Activated naive CD4-positive, alpha-beta T cell treated with Interleukin-2 at 50 U/mL for 16 hours (primary cell): ENCODE measurements around the gene ANAPC16.
"Not testable (repeated sequence)": the region's sequence is repeated elsewhere in the genome, so short reads cannot be mapped to it uniquely, and the experiment has no call there.

Experiments used
- DNase-seq: peaks from one replicate; pipeline ENCODE4 v3.0.0-alpha.2; 2020

Gene ANAPC16

GRCh38 chr10:72215611-72216549 lies at the start of gene ANAPC16, which contains the start of gene ASCC1:
Gene ANAPC16, plus strand, starts transcription at chr10:72216012. Its CDS starts 7,903 bp downstream, at chr10:72223915.
Gene ASCC1, minus strand, starts transcription at chr10:72216276. Its CDS starts 2,978 bp downstream, at chr10:72213298.
- peak; percentile 95 for DNase-seq

DNA sequence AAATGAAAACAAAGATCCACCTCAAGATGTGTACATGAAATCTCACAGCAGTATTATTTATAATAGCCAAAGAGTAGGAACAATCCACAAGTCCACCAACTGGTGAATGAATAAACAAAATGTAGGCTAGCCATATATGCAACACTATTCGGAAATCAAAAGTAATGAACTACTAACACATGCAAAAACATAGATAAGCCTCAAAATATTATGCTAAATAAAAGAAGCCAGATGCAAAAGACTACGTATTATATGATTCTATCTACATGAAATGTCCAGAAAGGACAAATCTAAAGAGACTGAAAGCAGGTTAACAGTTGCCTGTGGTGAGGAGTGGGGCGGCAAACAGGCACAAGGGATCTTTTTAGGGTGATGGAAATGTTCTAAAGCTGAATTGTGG lies 48.7 kb upstream of the ANAPC16 start:
- DNase-seq = no peak

DNA sequence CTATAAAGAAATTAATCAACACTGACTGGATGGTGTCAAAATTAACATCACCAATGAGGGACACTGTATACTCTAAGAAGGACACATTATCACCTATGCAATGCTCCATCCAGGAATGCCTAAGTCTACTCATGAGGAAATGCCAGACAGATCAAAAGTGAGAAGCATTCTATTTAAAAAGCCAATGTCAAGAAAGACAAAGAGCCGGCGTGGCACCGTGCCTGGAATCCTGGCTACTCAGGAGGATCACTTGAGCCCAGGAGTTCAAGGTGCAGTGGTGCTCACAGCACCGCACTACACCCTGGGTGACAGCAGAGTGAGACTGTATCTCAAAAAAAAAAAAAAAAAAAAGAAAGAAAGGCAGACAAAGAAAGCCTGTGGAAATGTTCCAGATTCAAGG lies 45.5 kb upstream of the ANAPC16 start:
- no peak for DNase-seq

DNA sequence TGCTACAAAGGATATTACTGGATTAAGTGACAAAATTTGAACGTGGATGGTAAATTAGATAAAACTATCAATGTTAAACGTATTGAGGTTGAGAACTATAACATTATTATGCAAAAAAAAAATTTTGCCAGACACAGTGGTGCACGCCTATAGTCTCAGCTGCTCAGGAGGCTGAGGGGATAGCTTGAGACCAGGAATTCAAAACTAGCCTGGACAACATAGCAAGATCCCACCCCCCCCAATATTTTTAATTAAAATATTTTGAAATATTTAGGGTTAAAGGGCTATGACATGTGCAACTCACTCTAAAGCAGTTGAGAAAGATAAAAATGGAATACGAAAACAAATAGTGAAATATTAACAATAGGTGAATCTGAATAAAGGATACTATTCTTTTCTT lies 45.1 kb upstream of the ANAPC16 start:
- no peak for DNase-seq

DNA sequence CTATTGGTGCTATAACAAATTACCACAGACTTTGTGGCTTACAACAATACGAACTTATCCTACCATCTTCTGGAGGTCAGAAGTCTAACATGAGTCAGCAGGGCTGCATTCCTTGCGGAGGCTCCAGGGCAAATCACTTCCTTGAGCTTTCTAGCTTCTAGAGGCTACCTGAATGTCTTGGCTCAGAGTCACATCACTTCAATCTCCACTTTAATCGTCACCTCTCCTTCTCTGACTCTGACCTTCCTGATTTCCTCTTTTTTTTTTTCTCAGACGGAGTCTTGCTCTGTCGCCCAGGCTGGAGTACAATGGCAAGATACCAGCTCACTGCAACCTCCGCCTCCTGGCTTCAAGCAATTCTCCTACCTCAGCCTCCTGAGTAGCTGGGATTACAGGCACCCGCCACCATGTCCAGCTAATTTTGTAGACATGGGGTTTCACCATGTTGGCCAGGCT lies 44.6 kb upstream of the ANAPC16 start:
- no peak for DNase-seq

DNA sequence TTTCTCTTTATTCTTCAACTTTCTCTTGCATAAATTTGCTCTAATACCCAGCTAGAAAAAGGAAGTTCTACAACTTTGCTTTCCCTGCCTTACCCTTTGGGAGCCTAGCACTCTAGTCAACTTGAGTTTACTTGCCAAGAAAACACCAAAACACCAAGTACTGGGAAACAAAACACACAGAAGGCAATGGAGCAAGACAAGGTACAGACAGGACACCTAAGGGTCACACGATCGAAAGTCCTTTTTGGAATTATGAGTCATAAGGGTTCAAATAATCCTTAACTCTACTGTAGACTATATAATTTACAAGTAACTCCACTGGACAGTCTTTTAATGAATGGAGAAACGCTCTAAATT lies 42.6 kb upstream of the ANAPC16 start:
- no peak for DNase-seq

DNA sequence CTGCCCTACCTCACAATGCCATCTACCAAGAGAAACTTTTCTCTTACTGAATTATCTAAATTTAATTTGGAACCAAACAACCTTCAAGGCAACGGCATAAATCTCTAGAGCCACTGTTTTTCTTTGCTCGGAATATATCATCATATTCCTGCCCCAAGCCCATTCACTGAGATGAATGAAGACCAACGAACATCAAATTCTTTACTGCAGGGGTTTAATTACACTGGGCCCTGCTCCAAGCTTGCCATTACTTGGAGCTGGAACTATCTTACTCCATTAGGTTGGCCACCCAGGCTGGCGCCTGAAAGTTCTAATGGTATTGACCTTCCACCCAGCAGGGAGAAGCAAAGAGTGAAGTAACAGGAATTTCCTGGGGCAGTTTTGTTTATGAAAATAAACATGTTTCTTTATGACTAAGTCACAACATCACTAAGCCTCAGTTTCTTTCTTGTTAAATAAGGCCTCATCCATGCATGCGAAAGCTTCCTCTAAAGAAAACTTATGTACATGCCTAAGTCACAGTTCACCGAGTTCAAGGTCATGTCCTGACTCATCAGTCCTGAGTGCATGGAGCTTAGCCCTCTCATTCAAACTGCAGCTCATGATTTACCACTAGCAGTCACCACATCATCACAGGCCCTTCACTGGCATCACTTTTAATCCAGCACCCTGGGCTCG lies 42.1 kb upstream of the ANAPC16 start:
- no peak for DNase-seq

DNA sequence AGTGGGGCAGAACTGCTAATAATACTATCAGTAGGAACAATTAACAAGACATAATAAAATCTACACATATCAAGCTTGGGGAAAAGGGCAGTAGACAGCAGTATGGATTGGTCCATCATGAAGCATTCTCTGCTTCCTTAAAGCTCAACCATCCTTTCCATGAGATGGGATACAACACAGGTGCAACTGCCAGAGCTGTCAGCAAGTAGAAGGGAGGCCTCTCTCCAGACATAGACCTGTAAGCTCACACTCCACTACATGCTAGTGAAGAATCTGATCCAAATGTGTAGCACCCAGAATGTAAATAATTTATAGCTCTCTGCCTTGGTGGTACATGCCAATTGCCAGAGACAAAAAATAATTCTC lies 41.5 kb upstream of the ANAPC16 start:
- DNase-seq = no peak

DNA sequence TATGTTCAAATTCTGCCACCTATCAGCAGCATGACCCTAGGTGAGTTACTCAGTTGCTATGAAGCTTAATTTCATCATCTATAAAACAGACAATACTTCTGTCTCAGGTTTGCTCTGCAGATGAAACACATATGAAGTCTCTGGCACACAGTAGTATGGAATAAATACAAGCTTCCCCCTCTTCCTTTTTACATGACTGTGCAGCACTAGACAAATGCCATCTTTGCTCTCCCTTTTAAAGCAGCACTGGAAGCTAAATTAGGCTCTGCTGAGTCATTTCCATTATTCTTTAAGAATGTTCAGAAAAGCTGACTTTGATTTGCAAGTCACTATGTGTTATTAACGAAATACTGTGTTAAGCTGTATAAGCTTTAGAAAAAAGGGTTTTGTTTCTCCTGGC lies 40.7 kb upstream of the ANAPC16 start:
- no peak for DNase-seq

DNA sequence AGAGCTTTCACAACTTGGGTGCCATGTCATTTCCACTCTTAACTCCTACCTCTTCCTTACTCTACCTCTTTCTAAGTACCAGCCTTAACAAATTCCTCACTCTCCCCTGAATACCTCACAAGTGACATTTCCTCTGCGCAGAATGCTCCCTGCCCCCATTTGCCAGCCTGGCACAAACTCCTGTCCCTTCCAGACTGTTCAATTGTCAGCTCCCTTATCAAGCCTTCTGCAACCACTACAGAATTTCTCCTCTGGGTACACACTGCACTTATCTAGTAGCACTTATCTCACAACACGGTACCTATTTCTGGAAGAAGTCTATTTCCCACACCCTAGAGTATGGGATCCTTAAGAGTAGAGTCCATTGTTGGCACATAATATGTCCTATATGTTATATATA lies 39.1 kb upstream of the ANAPC16 start:
- DNase-seq = no peak

DNA sequence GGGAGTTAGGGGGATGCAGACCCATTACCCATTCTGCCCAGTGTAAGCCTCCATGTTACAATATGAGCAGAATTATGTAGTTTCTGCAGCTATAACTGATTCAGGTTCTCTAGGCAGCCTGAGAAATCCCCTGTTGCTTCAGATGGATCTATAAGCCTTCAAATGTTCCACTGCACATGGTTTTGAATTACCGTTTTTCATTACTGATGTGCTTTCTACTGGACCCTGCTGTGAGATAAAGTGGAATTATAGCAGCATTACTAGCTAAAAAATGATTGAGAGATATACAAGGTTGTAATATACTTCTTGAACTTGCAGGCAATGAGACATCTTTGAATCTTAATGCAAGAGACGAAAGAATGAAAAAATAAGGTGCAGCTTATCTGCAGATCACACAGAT lies 38.4 kb upstream of the ANAPC16 start:
- DNase-seq = no peak

DNA sequence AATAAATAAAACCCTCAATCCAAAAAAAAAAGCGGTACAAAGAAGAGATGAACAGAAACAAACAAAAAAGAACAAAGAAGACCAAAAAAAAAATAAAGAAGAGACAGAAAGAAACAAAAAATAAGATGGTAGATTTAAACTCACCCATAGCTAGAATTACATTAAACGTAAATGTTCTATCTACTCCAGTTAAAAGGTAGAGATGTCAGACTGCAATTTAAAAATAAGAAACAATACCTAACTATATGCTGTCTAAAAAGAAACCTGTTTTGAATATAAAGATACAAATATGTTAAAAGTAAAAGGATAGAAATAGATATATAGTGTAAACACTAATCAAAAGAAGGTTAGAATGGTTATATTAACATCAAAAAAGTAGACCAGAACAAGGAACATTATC lies 31.7 kb upstream of the ANAPC16 start:
- DNase-seq = no peak

DNA sequence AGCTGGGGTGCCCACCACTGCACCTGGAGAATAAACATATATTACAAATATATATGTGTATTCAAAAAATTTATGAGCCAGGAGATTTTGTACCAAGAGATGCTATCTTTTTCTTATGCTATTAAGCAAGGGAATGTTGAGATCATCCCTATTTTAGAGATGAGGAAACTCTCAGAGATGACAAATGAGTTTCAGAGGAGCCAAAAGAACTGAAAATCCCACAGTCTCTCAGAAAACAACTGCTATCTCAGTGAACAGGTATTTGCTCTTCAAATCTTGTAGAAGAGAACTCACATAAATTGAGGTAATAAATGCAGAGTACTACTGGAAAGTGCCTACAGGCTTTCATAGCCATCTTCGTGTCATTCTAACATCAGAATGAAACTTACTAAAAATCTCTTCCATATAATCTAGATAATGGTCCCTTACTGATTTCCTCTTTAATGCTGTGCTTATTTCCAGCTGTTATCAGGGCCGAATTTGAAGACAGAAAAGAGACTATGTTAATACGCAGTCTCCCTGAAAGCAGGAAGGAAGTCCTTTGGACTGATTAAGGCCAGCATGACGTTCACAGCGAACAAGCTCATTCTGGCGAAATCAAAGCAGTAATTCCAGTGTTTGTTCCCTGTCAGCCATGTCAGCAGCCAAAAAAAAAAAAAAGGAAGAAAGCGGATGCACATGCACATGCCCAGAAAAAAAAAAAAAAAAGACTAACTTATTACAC lies 29.4 kb upstream of the ANAPC16 start:
- no peak for DNase-seq

DNA sequence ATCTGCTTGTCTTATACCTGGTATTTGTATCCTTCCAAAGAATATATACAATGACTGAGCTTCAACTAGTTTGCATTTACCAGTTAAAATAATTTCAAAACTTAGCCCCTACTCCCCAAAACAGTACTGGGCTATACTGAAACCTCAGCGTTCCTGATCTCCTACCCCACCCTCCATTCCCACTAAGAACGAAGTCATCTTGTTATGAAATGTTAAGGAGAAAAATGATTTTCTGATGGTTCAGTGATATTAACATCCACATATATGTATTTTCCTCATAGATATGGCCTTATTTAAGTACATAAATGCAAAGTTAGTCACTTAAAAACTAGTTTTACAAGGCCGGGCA lies 28.9 kb upstream of the ANAPC16 start:
- DNase-seq = no peak

DNA sequence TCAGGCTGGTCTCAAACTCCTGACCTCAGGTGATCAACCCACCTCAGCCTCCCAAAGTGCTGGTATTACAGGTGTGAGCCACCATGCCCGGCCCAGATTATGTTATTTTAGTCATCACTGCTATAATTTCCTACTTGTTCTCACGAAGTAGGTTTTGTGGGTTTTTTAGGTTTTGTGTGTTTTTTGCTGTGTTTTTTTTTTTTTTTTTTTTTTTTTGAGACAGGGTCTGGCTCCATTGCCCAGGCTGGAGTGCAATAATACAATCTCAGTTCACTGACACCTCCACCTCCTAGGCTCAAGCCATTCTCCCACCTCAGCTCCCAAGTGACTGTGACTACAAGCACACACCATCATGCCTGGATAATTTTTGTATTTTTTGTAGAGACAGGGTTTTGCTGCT lies 20.9 kb upstream of the ANAPC16 start:
- no peak for DNase-seq

DNA sequence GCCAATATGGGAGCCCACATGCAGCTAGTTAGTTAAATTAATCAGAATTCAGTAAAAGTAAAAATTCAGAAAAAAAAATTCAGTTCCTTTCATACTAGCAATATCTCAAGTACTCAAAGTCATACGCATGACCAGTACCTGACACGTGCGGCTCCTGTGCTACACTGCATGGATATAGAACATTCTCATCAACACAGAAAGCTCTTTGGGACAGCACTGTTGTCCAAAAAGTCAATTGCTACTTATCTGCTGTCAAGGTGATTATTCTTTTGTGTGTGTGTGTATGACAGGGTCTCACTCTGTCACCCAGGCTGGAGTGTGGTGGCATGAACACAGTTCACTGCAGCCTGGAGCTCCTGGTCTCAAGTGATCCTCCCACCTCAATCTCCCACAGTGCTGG lies 14.9 kb upstream of the ANAPC16 start:
- DNase-seq = no peak

DNA sequence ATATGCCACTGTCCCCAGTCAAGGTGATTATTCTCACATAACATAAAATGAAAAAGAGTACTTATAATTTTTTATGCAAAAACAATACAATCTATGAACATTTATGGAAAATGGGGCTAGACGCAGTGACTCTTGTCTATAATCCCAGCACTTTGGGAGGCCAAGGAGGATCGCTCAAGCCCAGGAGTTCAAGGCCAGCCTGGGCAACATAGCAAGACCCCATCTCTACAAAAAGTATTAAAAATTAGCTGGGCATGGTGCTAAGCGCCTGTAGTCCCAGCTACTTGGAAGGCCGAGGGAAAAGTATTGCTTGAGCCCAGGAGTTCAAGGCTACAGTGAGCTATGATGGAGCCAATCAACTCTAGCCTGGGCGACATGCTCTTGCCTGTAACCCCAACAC lies 14.5 kb upstream of the ANAPC16 start:
- DNase-seq = no peak

- DNase-seq = no peak
These were observed 11.5 kb upstream of the ANAPC16 start for GRCh38 chr10:72204296-72204695.

DNA sequence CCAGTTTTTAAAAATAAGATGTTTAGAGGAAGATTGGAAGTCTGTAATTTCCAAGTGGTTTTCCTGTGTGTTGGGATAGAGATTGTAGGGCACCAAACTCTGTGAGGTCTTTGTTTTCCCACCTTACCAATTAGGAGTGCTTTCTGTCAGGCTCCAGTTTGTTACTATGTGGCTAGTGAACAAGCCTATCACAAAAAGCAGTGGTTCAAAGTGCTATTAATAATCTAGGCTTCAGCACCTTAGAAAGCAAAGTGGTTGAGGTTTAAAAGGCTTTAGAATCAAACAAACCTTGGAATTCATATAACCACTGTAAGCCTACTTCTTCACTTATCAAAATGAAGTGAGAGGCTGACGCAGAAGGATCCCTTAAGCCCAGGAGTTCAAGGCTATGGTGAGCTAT lies 11.1 kb upstream of the ANAPC16 start:
- DNase-seq = no peak

GRCh38 chr10:72206511-72207229 lies 9.1 kb upstream of the ANAPC16 start:
- DNase-seq = no peak

DNA sequence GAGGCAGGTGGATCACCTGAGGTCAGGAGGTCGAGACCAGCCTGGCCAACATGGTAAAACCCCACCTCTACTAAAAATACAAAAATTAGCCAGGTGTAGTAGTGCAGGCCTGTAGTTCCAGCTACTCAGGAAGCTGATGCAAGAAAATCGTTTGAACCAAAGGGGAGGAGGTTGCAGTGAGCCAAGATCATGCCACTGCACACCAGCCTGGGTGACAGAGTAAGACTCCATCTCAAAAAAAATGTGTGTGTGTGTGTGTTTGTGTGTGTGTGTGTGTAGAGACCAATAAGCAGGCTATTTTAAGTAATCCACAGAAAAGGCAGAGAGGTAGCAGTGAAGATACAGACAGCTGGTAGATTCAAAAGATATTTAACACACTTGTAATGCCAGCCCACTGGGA lies 7.3 kb upstream of the ANAPC16 start:
- DNase-seq = not testable (repeated sequence)

- DNase-seq = not testable (repeated sequence)
These were observed 4.4 kb upstream of the ANAPC16 start for GRCh38 chr10:72211381-72211780.

DNA sequence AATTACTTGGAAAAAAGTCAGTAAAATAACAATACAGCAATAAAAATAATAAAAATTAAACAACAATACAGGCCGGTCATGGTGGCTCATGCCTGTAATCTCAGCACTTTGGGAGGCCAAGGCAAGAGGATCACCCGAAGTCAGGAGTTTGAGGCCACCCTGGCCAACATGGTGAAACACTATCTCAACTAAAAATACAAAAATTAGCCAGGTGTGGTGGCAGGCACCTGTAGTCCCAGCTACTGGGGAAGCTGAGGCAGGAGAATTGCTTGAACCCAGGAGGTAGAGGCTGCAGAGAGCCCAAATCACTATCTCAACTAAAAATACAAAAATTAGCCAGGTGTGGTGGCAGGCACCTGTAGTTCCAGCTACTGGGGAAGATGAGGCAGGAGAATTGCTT lies 4.0 kb upstream of the ANAPC16 start:
- DNase-seq = not testable (repeated sequence)
